ENCODE data around the gene MNAT1.
"Not testable (repeated sequence)": the region's sequence is repeated elsewhere in the genome, so short reads cannot be mapped to it uniquely, and the experiment has no call there.

The MNAT1 gene

DNA sequence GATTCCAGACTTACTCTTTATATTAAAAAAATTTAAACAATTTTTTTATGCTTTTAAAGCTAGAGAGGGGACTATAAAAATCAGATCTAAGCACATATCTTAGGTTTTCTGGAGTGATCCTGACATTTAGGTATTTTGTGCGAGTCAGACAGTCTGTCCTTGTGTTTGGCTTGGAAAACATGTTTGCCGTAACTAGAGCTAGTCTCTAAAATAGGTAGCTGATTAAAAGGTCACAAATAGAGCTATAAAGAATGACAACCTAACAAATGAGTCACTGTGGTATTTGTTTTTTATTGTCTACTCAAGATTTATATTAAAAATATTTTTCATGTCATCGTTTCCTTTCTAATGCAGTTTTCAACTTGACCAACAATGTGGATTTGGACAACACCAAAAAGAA, 73.4 kb downstream of the MNAT1 start:
- no peak for DNase-seq

DNA sequence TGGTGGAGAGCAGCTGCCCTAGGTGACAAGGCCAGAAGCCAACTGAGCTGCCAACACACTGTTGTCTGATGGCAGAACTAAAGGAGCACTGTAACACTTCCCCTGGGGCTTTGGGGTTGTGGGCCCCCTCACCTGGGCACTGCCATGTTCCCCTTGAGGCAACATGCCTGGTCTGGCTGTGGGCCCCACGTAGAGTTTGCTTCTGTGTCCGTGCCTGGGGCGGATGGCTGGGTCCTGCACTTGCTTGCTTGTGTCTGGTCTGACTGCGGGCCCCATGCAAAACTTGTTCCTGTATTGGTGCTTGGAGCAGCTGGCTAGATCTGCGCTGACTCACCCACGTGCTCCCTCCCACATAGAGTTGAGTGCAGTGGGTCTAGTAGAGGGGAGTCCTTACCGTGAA, 78.4 kb downstream of the MNAT1 start:
- DNase-seq = no peak

DNA sequence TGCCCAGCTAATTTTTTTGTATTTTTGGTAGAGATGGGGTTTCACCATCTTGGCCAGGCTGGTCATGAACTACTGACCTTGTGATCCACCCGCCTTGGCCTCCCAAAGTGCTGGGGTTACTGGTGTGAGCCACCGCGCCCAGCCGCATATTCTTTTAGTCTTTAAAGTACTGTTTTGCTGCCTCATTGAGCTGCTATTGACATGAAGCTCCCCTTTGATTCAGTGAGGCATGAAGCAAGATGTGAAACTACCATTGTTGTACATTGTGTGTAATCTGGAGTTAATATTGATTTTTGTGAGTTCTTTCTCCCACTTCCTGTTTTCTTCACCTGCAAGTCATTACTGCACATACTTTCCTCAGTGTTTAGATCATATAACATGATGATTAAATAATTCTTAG, 80.8 kb downstream of the MNAT1 start:
- peak; percentile 10 for DNase-seq

DNA sequence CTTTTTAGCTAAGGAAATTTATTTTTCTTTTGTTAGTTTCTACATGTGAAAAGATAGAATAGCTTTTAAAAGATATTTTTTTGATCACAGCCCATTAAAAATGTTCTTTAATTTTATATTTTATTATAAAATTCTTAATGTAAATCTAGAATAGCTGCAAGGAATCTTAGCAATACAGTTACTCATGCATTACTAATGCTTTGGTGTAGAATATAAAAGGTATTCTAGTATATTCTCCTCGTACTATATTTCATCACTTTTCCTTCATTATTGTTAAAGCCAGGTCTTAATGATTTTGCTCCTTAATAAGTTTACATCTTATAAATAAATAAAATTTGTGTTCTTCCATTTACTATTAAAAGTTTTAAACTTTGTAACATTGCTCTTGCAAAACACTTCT, 82.6 kb downstream of the MNAT1 start:
- no peak for DNase-seq

DNA sequence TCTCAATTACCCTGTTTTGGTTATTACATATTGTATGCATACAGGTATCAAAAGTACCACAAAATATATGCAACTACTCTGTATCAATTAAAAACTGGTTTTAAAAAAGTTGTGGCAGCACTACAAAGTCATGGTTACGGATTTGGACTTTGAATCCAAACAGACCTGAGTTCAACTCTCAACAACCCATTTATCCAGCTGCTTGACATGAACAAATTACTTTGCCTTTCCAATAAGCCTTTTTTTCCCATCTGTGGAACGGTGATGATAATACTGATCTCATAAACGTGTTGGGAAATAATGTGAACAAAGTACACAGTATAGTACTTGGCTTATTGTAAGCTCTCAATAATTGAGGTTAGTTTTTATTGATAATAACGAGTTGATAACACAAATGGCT, 85.0 kb downstream of the MNAT1 start:
- no peak for DNase-seq

DNA sequence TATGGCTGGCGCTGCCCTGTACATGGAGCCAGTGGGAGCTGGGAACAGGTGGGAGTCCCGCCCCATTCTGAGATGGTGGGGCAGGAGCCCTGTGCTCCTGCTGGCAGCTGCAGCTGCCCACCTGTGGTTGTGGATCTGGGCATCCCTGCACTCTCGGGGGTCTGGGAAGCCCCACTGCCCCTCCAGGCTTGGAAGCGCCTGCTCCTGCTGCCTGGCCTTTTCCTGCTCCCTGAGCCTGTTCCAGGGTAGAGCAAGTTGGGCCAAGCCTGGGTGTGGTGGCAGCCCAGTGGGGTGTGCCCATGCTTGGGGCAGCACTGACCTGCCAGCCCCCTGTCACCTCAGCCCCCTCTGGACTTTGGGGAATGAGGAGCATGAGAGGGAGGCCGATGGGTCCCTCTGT, 104.0 kb downstream of the MNAT1 start:
- DNase-seq = no peak

DNA sequence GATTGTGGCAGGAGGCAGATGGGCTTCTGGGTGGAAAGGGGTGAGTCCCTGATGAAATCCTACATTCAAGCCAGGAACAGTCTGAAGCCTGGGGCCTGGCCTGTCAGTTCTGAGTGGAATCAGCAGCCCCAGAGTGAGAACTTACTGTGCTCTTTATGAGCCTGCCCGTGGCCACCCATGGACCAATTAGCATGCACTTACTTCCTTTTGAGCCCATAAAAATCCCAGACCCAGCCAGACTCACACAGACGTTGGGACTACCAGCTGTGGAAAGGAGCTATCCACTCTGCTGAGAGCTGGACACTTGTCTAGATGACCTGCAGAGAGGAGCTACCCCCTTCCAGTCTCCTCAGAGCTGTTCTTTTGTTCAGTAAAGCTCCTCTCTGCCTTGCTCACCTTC, 104.5 kb downstream of the MNAT1 start:
- no peak for DNase-seq

DNA sequence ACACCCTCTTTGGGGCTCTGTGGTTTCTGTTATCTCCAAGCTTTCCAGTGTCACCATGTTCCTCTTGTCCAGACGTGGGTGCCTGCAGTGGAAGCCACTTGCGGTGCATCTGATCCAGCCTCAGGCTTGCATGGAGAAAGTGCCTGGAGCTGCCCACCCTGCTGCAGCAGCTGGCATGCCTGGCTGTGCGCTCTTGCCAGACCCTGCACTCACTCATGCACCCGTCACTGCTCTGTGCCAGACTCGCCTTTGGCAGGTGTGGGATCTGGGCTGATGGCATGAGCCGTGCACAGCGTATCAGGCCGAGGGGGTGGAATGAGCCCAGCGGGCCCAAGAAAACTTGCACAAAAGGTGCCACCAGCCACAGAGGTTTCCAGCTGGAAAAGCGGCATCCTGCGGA, 105.1 kb downstream of the MNAT1 start:
- DNase-seq = no peak

DNA sequence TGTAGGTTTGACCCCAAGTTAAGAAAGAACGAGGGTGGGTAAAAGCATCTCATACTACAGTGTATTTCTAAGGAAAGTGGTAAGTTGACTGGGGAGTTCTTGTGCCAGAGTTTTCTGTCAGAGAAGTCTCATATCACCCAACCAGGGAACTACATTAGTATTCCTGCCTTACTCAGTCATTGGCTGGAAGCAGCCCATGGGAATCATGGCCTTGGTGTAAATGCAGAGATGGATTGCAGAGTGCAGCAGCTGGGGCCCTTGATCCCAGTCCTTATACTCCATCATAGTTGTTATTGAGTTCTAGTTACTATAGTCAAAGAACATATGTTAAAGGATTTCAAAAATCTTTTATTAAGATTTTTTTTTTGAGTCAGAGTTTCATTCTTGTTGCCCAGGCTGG, 105.8 kb downstream of the MNAT1 start:
- DNase-seq = no peak

DNA sequence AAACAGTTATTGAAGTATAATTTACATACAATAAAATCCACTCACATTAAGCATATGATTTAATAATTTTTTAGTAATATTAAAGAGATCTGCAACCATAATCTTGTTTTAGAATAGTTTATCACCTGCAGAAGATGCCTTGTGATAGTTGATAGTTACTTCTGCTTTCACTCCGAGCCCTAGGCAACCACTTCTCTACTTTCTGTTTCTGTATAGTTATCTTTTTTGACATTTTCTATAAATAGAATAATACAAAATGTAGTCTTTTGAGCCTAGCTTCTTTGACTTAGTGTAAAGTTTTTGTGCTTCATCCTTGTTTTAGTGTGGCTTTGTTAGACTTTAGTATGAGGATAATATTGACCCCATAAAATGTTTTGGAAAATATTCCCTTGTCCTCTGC, 111.0 kb downstream of the MNAT1 start:
- no peak for DNase-seq

DNA sequence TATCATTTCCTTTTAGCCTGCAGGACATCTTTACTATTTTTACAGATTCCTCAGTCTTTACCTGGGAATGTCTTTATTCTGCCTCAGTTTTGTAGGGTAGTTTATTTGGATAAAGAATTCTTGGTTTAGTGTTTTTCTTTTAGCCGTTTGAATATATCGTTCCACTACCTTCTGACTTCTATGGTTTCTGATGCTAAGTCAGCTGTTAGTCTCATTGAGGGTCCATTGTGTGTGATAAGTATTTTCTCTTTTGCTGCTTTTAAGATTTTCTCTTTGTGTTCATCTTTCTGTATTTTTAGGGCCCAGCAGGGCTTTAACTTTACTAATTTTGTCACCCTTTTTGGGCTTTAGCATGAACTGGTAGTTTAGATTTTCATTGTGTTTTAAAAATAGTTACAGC, 113.5 kb downstream of the MNAT1 start:
- no peak for DNase-seq

DNA sequence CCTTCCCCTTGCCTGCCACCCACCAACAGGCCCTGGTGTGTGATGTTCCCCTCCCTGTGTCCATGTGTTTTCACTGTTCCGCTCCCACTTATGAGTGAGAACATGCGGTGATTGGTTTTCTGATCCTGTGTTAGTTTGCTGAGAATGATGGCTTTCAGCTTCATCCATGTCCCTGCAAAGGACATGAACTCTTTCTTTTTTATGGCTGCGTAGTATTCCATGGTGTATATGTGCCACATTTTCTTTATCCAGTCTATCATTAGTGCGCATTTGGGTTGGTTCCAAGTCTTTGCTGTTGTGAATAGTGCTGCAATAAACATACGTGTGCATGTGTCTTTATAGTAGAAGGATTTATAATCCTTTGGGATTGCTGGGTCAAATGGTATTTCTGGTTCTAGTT, 117.1 kb downstream of the MNAT1 start:
- DNase-seq = not testable (repeated sequence)

DNA sequence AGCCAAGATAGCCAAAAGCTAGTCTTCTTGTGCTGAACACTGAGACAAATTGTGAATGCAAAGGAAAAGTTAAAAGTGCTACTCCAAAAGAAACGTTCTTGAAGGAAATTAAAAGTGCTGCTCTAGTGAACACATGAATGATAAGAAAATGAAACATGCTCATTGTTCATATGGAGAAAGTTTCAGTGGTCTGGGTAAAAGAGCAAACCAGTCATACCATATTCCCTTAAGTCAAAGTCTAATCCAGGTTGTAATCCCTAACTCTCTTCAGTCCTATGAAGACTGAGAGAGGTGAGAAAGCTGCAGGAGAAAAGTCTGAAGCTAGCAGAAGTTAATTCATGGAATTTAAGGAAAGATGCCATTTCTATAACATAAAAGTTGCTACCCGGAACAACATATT, 121.5 kb downstream of the MNAT1 start:
- no peak for DNase-seq

DNA sequence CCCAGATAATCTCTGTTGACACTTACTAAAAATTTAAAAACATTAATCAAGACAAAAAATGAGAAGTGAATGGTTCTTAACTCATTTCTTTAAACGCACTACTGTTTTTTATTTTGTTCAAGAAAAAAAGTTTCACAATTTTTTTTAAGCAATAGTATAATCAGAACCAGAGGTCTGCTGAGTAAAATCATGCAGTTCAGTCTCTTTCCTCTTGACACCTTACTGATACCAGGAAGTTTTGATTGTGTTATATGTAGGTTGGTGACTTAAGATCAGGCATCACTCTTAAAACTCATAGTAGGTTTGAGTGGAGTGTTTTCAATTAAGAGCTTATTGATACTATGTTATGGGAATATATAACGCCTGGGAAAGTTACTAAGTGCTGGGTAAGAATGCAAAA, 125.0 kb downstream of the MNAT1 start:
- DNase-seq = no peak

DNA sequence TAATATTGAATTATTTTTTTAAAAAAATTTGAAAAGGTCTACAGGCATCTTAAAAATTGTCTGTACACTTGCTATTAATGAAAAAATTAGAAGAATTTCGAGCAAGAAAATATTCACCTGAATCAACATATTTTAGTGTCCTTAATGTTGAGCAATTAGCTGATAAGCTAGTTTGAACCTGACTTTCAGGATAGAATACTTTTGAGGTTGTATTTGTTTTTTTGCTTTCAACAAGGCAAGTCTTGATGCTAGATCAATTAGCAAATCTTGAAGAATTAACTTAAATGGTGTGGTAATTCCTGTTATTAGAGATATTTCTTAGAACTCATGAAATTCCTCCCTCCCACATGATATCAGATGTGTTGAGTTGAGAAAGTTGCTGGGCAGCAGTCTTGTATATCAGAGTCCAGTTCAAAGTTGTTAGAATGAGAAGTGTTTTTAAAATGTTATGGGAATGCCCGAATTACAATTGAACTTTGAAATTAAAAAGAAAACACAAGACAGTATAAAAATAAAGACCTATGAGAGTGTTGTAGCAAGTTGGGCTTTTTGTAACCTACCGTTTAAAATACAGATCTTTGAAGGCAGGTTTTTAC, 127.1 kb downstream of the MNAT1 start:
- no peak for DNase-seq

DNA sequence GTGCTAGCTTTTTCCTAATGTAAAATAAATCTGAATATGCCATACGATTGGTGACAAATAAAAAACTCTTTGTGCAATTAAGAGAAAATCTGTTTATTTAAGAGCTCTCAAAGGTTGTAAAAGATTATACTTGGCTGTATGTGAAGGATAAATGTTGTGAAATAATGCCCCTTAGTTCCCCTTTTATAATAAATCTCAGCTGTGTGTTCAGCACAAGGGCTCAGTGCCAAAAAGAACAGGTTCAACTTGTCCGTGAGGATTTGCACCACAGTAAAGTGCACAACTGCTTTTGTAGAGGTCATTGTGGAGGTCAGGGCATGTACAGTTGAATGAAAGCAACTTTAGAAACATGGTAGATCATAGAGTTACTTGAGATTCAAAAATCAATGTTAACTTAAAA, 127.7 kb downstream of the MNAT1 start:
- DNase-seq = peak; percentile 68

DNA sequence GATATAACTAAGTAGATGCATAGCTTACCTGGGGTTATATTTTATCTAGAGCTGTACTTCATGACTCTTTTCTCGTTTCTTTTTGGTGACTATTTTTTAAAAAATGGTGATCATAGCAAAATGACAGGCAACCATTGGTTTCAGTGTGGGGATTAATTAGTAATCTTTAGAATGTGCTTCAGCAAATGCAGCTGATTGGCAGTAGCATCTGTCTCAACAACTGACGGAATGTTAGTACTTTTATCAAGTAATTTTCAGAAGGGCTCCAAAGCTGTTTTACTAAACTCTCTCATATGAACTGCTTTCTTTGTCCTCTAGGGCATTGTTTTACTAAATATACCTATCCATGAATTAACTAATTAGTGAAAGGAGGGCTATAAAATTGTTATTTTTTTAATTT, 128.7 kb downstream of the MNAT1 start:
- no peak for DNase-seq

DNA sequence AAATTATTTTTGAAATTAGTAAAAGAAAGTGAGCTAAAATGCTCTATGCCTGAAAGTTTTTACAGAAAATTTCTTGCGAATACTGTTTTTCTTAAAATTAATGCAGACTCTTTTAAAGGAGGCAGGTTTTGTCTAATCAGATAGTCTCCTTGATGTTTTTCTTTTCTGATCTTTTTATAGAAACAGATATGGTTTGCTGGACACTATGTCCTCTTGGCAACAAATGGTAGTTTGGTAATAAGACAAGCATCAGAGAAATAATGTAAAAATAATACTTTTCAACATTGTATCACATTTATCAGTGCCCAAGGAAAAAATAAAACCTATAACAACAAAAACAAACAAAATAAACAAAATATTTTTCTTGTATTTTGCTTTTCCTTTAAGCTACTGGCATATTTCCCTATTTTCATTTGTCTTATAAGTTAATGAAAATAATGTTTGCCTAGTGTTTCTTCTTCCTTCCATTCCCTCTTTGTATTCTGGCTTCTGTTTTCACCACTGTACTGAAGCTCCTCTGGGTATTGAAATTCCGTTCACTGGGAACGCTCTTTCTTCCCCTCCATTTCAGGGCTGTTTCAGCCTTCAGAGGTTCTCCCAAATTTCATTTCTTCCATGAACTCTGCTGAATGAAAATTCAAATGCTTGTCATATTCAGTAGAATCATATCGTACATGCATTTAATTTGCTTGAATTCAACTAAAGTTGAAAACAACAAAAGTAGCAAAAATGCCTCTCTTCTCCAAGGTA, 131.0 kb downstream of the MNAT1 start:
- DNase-seq = no peak

DNA sequence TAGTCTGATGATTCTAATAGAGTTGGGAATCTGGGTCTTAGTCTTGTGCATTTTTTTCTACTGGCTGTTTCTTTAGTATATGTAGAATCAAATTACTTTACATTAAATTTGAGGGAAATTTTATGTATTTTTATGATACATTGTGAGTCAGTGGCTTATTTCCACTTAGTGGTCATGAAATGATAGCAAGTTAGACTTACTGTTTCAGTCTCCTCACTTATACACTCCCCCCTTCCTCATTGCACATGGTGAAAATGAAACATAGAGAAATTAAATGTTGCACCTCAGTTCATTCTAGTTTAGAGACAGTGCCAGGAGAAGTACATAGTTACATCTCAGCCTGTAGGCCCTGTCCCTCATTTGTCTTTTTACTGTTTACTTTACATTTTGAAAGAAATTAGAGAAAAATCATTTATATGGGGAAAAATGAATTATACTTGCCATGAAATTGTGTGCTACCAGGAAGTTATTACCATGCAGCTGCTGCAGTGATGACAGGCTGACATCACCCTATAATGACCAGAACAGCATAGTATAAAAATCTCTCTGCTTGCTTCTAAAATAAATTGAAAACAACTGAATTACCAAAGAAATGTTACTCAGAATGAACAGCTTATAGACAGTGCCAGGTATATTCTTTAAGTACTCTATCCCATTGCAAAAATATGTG, 133.1 kb downstream of the MNAT1 start:
- no peak for DNase-seq

DNA sequence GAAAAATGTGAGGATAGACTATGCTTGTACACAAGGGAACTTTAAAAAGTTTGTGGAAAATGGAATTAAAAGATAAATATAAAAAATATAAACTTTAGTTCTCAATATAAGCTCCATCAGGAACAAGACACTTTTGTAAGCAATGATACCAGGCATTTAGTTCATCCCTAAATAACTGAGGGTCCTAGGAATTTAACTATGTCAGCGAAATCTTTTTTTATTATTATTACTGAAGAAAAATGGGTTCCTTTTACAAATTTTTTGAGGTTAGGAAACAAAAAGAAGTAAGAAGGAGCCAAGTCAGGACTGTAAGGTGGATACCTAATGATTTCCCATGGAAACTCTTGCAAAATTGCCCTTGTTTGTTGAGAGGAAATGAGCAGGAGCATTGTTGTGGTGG, 143.6 kb downstream of the MNAT1 start:
- no peak for DNase-seq

DNA sequence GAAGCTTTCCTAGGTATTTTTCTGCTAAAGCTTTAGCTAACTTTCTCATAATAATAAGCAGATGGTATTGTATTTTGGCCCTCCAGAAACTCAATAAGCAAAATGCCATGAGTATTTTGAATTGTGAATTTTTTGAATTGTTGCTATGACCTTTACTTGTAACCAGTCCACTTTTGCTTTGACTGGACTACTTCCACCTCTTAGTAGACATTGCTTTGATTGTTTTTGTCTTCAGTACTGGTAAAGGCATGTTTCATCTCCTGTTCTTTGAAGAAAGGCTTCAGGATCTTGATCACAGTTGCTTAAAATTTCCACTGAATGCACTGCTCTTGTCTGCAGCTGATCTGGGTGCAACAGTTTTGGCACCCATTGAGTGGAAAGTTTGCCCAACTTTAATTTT, 144.0 kb downstream of the MNAT1 start:
- no peak for DNase-seq

DNA sequence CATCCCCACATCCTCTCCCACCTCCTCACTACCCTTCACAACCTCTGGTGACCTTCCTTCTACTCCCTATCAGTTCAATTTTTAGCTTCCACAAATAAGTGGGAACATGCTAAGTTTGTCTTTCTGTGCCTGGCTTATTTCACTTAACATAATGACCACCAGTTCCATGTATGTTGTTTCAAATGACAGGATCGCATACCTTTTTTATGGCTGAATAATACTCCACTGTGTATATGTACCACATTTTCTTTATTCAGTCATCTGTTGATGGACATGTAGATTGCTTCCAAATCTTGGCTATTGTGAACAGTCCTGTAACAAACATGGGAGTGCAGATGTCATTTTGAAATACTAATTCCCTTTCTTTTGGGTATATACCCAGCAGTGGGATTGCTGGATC, 147.7 kb downstream of the MNAT1 start:
- no peak for DNase-seq

DNA sequence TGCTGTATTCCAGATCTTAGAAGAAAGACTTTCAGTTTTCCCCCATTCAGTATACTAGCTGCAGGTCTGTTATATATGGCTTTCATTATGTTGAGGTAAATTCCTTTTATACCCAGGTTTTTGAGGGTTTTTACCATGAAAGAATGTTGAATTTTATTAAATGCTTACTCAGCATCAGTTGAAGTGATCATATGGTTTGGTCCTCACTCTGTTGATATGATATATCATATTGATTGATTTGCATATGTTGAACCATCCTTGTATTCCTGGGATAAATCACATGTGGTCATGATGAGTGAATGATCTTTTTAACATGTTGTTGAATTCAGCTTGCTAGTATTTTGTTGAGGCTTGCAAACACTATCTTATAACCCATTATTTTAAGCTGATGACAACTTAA, 149.6 kb downstream of the MNAT1 start:
- no peak for DNase-seq

DNA sequence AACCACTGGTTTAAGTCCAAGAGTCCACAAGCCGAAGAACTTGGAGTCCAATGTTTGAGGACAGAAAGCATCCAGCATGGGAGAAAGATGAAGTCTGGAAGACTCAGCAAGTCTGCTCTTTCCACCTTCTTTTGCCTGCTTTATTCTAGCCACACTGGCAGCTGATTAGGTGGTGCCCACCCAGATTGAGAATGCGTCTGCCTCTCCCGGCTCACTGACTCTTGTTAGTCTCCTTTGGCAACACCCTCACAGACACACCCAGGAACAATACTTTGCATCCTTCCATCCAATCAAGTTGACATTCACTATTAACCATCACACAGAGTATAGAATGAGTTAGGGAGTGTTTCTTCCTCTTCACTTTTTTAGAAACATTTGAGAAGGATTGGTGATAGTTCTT, 156.1 kb downstream of the MNAT1 start:
- DNase-seq = not testable (repeated sequence)

DNA sequence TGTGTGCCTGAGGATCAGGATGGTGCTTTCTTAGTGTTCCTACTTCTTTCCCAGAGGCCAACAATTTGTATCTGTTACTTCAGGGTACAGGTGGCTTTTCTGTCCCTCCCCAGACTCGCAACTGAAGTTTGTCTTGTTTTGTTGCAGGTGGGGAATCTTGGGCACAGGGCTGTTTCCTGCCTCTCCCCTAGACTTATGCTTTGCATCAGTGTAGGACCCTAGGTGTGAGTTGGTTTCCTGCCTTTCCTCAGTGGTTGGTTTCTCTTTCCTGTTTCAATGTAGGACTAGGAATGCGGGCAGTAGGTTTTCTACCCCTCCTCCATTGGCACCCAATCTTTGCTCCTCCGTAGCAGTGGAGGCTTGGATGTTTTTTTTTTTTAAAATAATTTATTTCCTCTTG, 159.3 kb downstream of the MNAT1 start:
- no peak for DNase-seq

All from NCI-H345 (cell line).